ENCODE results near the gene METTL25B. TPM values are rescaled to one million over a fixed set of nuclear protein-coding genes. Genes with fewer than 3 reads are reported as not detected.

Gene METTL25B
- total and polyA plus RNA-seq, 2 of the 4 experiments (the other 2 are of a cell fraction) = 2.3 to 10.1 TPM

- DNase-seq (peak; percentile 47), ATAC-seq (ENCODE audit: low read depth) (peak; percentile 6; the same call in 1 of the 2 replicates)
- Histone ChIP-seq H4K8ac (ENCODE audit: low read depth in 2 of 2, low read length in 2 of 2) (no peak overlapping the region), H3K4me2 (ENCODE audit: low read depth, low read length) (no peak overlapping the region), H3K27me3 (ENCODE audit: control insufficient read depth, insufficient read depth, low read length) (peaks cover 3% of the 10 kb centered on the region; the same call in 1 of the 2 replicates), H4K20me1 (ENCODE audit: insufficient read depth, low read length) (no peaks in the 10 kb centered on the region), H3K18ac (ENCODE audit: low read depth, low read length) (no peak overlapping the region), H3K9ac (ENCODE audit: low read depth, low read length) (no peak overlapping the region), H2AFZ (replicated peaks; ENCODE audit: low read length, poor library complexity) (peak overlapping the region; percentile 6), H3K36me3 (ENCODE audit: control insufficient read depth, insufficient read depth, low read length) (no peaks in the 10 kb centered on the region), H2BK20ac (ENCODE audit: low read depth, low read length) (no peak overlapping the region), H2BK120ac (ENCODE audit: low read depth, low read length) (no peak overlapping the region), H3K23ac (ENCODE audit: low read depth, low read length) (no peak overlapping the region), H3K4ac (ENCODE audit: low read depth, low read length) (no peak overlapping the region), H2AK9ac (replicated peaks; ENCODE audit: low read depth, low read length, poor library complexity) (no peak overlapping the region), H3K79me1 (ENCODE audit: low read depth in 1 of 2, low read length in 2 of 2) (no peaks in the 10 kb centered on the region), H2BK15ac (ENCODE audit: low read depth, low read length) (no peak overlapping the region), H3K4me3 (ENCODE audit: insufficient read depth, low read depth, low read length) (no peak overlapping the region), H2AK5ac (ENCODE audit: low read depth, low read length) (no peak overlapping the region; the same call in 1 of the 2 replicates), H3K9me3 (ENCODE audit: control insufficient read depth, insufficient read depth, low read length) (no peaks in the 10 kb centered on the region), H4K91ac (ENCODE audit: insufficient read depth, low read depth, low read length) (no peak overlapping the region), H3K4me1 (ENCODE audit: control insufficient read depth, insufficient read depth, low read length) (peaks cover 6% of the 10 kb centered on the region; the same call in 1 of the 2 replicates), H3K56ac (ENCODE audit: extremely low read depth, insufficient read depth, low read length) (no peak overlapping the region), H2BK5ac (ENCODE audit: low read depth, low read length, poor library complexity, severe bottlenecking) (no peak overlapping the region), H4K5ac (ENCODE audit: low read depth, low read length) (no peak overlapping the region), H3K14ac (replicated peaks; ENCODE audit: low read depth, low read length) (no peak overlapping the region), H3K9me1 (ENCODE audit: insufficient read depth, low read length) (no peaks in the 10 kb centered on the region), H3K27ac (ENCODE audit: insufficient read depth, low read length) (no peak overlapping the region)
- POLR2A ChIA-PET (ENCODE audit: unreplicated experiment) = no interaction called here
- dilution Hi-C loops (cut with HindIII; ENCODE audit: low sequenced_read_pairs, unreplicated experiment) (no loop called here), intact Hi-C loops (cut with micrococcal nuclease) (no loop called here), in situ Hi-C loops (cut with MboI; ENCODE audit: low sequenced_read_pairs) (loop anchor here (10.0 kb wide), 1 partner anchor 193 kb away; no protein-coding TSS in a partner anchor)
- no peak for TF ChIP-seq MAFK (IDR thresholded peaks at IDR 0.05; ENCODE audit: low read depth, low read length)
- no peak for TF ChIP-seq NFE2L2 (IDR thresholded peaks at IDR 0.05; ENCODE audit: low read depth, low read length)
- TF ChIP-seq MAZ (IDR thresholded peaks at IDR 0.05; ENCODE audit: borderline replicate concordance, low read depth, low read length) = no peak
- no peak for TF ChIP-seq SMC3 (IDR thresholded peaks at IDR 0.05; ENCODE audit: low read depth, low read length)
- TF ChIP-seq POLR2A (IDR thresholded peaks at IDR 0.05; ENCODE audit: low read depth, low read length) = no peak
- no peak for TF ChIP-seq CEBPB (IDR thresholded peaks at IDR 0.05; ENCODE audit: low read depth, low read length)
- TF ChIP-seq, protein P1, sequence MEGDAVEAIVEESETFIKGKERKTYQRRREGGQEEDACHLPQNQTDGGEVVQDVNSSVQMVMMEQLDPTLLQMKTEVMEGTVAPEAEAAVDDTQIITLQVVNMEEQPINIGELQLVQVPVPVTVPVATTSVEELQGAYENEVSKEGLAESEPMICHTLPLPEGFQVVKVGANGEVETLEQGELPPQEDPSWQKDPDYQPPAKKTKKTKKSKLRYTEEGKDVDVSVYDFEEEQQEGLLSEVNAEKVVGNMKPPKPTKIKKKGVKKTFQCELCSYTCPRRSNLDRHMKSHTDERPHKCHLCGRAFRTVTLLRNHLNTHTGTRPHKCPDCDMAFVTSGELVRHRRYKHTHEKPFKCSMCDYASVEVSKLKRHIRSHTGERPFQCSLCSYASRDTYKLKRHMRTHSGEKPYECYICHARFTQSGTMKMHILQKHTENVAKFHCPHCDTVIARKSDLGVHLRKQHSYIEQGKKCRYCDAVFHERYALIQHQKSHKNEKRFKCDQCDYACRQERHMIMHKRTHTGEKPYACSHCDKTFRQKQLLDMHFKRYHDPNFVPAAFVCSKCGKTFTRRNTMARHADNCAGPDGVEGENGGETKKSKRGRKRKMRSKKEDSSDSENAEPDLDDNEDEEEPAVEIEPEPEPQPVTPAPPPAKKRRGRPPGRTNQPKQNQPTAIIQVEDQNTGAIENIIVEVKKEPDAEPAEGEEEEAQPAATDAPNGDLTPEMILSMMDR (conservative IDR thresholded peaks at IDR 0.05; ENCODE audit: low read depth, low read length) = 0 out of 2 replicates have a peak, but pooled peaks have one; percentile 6
- CTCF ChIA-PET = interaction anchor here (0.6 to 5.2 kb wide), 4 partner anchors 14 to 169 kb away, joined by 3 to 104 read pairs (median 28); partner anchors contain the start of genes CRABP2, ISG20L2, METTL25B and NTRK1
- WGBS, 2 experiments (ENCODE audit: extremely low coverage in 2 of 2, insufficient read length in 1 of 2) = 46% methylated on average over 14 of the region's 20 CpGs; no CpG with 5 or more reads in 1 of the 2 experiments
- BruUV-seq (replicated peaks) = no TSS peak
Measured at GRCh38 chr1:156691665-156692440, 36.4 kb upstream of the METTL25B start.

All from IMR-90 (cell line).